DMS 273 (cell line): ENCODE results near the gene SLC38A9.
"Not testable (repeated sequence)": the region's sequence is repeated elsewhere in the genome, so short reads cannot be mapped to it uniquely, and the experiment has no call there.

Source experiments
- DNase-seq: peaks from one replicate; lab custom pipeline; 2025; ENCODE audit not compliant: unreplicated experiment; lab: John Stamatoyannopoulos, UW

SLC38A9 gene

GRCh38 chr5:55706230-55706629 is 5.9 kb downstream of the SLC38A9 start:
- DNase-seq, result no peak

DNA sequence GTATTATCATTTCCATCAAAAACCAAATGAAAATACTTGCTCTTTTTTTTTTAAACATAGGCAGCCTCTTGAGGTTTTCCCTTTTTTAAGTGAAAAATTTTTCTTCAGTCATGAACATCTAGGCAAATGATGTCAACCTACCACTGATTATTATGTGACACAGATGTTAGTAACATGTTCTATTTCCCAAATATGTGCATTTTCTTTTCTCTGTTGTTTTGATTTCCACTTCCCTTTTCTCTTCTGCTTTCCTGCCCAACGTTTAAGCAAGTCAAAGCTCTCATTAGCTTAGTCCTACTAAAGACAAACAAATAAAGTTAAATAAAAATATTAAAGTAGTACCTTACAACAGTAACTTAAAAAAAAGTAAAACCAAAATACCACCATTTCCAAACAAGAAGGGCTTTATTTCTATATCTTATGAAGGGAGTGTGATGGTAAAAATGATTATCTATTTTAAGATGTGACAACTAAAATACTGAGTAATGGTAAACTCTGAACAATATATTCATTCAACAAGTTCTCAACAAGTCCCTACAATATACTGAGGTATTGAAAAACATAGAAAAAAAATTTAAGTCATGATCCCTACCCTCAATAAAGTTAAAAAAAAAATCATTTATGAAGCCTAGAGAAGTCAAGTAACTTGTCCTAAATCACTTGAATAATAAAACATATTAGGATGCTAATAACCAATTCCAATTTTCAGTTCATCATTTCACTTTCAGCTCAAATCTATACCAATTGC is 9.4 kb downstream of the SLC38A9 start:
- no peak for DNase-seq

DNA sequence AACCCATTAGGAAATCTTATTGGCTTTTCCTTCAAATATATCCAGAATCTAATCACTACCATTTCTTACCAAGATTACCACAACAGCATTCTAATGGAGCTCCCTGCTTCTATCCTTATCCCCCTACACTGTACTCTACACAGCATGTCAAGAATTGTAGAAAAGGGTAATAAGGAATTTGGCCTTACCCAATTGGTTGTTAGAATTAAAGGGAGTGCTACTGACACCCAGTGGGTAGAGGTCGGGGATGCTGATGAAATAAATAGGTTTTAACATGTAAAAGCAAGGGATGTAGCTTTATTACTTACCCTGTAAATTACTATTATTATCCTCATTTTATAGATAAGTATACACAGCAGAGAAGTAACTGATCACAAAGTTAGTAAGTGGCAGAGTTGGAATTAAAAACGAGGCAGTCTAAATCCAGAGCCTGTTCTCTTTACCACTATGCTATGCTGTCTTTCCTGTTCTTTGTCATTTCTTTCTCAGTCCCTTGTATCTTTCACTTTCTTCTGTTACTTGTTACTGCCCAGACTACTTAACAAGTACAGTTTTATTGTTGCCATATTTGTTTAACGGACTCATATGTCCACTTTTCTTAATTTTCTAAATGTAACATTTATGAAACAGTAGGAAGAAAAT is 10.5 kb downstream of the SLC38A9 start:
- no peak for DNase-seq

DNA sequence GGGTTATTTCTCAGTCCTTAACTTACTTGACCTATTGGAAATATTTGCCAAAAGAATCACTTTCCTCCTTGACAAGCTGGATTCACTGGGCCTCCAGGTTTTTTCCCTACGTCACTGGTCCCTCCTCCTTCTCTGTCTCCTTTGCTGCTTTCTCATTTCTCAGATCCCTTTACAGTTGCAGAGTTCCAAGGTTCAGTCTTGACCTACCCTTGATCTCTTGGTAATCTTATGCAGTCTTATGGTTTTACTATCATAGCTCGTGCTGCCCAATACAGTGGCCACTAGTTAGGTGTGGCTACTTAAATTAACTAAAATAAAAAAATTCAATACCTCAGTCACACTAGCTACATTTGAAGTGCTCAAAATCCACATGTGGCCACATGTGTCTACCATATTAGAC is 11.4 kb downstream of the SLC38A9 start:
- no peak for DNase-seq

GRCh38 chr5:55699041-55699688 is 13.0 kb downstream of the SLC38A9 start:
- DNase-seq, result no peak

DNA sequence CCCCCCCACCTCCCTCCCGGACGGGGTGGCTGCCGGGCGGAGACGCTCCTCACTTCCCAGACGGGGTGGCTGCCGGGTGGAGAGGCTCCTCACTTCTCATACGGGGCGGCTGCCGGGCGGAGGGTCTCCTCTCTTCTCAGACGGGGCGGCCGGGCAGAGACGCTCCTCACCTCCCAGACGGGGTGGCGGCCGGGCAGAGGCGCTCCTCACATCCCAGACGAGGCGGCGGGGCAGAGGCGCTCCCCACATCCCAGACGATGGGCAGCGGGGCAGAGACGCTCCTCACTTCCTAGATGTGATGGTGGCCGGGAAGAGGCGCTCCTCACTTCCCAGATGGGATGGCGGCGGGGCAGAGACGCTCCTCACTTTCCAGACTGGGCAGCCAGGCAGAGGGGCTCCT is 15.4 kb downstream of the SLC38A9 start:
- DNase-seq, result not testable (repeated sequence)

DNA sequence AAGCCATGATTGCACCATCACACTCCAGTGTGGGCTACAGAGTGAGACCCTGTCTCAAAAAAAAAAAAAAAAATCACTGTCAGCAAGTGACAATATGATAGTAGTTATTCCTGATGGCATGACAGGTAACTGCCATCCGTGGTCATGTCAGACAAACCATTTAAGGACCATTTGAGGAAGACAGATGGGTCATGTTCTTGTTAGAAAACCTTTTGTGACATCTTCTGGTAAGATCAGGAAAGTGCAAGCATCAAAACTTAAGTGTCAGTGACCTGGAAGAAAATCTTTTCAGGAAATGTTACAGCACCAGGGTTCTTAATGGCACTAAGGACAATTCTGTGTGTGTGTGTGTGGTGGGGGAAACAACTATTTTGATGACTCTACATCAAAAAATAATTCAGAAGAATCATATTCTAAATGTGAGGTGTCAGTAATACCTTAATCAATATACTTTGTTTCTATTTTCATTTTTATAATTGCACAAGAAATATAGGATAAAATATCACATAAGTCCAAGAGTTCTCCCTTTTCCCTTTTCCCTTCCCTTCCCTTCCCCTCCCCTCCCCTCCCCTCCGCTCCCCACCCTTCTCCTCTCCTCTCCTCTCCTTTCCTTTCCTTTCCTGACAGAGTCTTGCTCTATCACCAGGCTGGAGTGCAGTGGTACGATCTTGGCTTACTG is 17.8 kb downstream of the SLC38A9 start:
- DNase-seq, result peak; percentile 52

DNA sequence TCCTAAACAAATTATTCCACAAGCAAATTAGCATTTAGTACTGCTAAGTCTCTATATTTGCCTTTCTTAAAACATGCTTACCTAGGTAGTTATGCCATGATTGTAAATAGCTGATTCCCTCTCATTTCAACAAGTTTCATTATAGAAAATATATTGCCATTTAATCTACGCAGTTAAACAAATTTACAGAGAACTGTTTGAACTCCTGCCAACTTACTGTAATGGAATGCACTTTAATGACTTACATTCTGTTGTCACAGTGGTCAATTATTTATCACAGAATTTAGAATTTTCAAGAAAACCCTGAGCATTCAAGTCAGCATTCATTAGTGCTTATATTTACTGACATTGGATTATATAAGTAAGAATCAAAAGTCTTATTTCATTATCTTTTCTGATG is 19.6 kb downstream of the SLC38A9 start:
- DNase-seq, result no peak

- DNase-seq, result no peak
Measured at GRCh38 chr5:55692106-55692417, 20.1 kb downstream of the SLC38A9 start.

DNA sequence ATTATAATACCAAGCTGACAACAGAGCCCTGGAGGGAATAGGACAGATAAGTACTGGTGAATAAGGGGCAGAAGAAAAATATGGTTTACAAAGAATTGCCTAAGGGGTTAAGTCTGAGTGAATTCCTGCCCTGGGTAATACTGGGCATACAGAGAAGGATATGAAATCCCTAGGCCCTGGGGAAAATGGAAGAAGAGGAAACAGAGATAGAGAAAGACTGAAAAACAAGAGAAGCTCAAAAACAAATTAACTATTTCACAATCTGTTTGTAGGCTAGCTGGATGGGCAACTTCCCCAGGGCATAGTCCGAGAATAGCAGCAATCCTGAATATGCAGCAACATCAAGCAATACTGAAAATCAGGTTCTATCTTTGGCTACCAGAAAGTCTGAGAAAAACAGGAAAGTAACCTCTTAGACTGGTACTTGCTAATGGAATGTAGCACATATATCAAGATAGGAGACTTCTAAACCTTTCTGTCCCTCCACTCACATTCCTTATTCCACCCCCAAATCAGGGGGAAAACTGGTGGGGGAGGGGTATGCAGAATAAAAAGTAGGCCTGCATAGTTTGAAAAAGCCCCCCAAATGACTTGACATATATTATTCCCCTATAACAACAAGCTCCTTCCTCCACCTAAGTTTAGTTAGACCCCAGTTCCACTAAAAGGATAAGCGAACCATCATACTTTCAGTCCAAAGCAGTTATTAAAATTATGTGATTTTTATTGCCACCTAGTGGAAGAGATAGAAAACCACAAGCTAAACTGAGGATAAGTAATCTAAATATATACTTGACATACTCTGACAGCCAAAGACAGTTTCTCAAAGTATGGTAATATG is 20.6 kb downstream of the SLC38A9 start:
- DNase-seq, result peak; percentile 68

GRCh38 chr5:55682071-55682470 is 30.1 kb downstream of the SLC38A9 start:
- DNase-seq, result no peak

DNA sequence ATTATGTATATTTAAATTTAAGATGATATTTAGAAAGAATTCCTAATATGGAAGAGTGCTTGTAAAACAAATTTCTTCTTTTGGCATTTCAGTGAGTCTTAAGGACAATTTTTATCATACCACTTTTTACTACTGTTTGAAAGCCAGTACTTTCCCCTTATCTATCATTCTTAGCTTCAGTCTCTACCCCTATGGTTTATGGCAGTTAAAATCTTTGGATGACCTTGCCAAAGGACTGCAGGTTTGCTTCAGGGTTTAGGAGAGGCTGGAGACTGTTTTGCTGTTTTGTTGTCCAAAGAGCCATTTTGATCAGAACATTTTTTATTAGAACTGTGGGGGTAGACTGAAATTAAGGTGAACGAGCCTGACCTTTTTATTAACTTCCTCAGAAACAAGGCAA is 30.8 kb downstream of the SLC38A9 start:
- DNase-seq, result no peak

DNA sequence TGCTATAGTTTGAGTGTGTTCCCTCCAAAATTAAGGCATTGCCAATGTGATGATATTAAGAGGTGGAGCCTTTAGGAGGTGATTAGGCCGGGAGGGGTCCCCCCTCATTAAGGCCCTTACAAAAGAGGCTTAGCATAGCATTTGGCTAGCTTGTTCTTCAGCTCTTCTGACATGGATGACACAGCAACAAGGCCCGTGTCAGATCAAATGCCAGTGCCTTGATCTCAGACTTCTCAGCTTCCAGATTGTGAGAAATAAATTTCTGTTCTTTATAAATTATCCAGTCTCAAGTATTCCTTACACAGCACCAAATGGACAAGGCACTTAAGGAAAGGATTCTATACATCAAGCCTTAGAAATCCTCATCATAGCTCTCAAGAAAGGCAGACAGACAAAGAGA is 31.8 kb downstream of the SLC38A9 start:
- DNase-seq, result no peak

DNA sequence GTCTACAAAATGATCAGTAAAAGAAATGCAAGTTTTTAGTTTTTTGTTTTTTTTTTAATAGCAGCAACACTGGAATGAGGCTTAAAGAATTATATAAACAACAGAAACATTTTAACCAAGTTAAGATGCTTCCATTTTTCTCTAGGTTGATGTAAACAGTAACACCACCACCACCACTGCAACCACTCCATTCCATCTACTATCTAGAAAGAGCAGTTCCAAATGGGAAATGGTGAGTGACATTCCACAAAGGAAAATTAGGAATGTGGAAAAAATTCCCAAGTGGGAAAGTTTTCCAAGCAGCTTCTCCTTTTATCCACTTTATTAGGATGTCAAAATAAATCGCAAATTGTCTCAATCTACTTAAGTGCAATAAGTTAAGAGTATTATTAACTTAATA is 32.6 kb downstream of the SLC38A9 start:
- no peak for DNase-seq

- no peak for DNase-seq
Measured at GRCh38 chr5:55675119-55675518, 37.0 kb downstream of the SLC38A9 start.

- DNase-seq, result no peak
Measured at GRCh38 chr5:55674340-55674739, 37.8 kb downstream of the SLC38A9 start.

GRCh38 chr5:55672477-55672911 is 39.6 kb downstream of the SLC38A9 start:
- DNase-seq, result no peak

DNA sequence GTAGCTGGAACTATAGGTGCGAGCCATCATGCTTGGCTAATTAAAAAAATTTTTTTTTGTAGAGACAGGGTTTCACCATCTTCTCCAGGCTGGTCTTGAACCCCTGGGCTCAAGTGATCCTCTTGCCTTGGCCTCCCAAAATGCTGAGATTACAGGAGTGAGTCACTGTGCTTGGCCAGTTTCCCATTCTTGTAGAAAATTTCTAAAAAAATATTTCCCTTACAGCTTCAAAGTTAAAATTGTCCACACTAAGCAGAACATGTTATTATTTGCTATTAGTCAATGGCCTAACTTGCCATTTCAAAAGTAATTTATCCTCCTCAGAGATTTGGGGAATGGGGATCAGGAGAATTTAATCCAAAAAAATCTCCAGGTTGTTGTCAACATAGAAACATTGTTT is 40.1 kb downstream of the SLC38A9 start:
- DNase-seq, result no peak

DNA sequence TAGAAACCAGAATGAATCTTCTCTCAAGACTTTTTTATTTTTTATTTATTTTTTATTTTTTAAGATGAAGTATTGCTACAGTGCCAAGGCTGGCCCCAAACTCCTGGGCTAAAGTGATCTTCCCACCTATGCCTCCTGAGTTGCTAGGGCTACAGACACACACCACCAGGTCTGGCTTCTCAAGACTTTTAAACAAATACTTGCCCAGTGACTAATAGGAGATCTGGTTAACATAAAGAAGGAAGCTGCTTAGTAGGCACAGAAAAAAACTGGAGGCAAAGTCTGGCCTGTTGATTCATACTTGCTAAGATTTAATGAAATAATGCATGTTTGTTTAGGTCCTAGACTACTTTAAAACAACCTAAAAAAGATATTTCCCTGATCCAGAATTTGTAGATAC is 43.8 kb downstream of the SLC38A9 start:
- DNase-seq, result no peak

GRCh38 chr5:55667938-55668337 is 44.2 kb downstream of the SLC38A9 start:
- DNase-seq, result no peak

GRCh38 chr5:55665065-55665464 is 47.1 kb downstream of the SLC38A9 start:
- DNase-seq, result no peak
